Effector memory CD8-positive, alpha-beta T cell (primary cell): ENCODE results near the gene KCNJ4.

Experiments
- ATAC-seq: fragments of 150-1000 bp; cut with Tn5 transposase; replicated peaks from 2 replicates; pipeline ENCODE4 v1.10.0; 2021; ENCODE audit warnings: mild to moderate bottlenecking, moderate library complexity
- DNase-seq, 3 experiments: peaks; one replicate each; pipeline ENCODE4 v3.0.0; 2021
- H3K27ac Mint-ChIP-seq, 2 donors: one replicate each; pipeline ENCODE4 v1.8.0; 2022; ENCODE audit warnings: mild to moderate bottlenecking in 2 of 2, mixed read lengths in 2 of 2, moderate library complexity in 2 of 2
- H3K27me3 Mint-ChIP-seq, 2 donors: one replicate each; pipeline ENCODE4 v1.8.0; 2022; ENCODE audit warnings: mixed read lengths in 2 of 2
- H3K36me3 Mint-ChIP-seq: one replicate; pipeline ENCODE4 v1.8.0; 2022; ENCODE audit warnings: mild to moderate bottlenecking, moderate library complexity, mixed read lengths; ENCODE audit not compliant: insufficient read depth
- H3K4me1 Mint-ChIP-seq, 2 donors: one replicate each; pipeline ENCODE4 v1.8.0; 2022; ENCODE audit warnings: low read depth in 2 of 2, mixed read lengths in 2 of 2
- H3K4me3 Mint-ChIP-seq, 2 donors: one replicate each; pipeline ENCODE4 v1.8.0; 2022; ENCODE audit warnings: mild to moderate bottlenecking in 2 of 2, mixed read lengths in 2 of 2, moderate library complexity in 2 of 2
- H3K9me3 Mint-ChIP-seq, 2 donors: one replicate each; pipeline ENCODE4 v1.8.0; 2022; ENCODE audit warnings: mixed read lengths in 2 of 2
- total RNA-seq, 9 experiments: gene quantifications; one replicate each; lab custom pipeline; 2026; lab: John Stamatoyannopoulos, UW

KCNJ4 gene
- total RNA-seq = 0 to 0.12 (median 0) reads per million in 9 experiments

GRCh38 chr22:38455076-38455529, at the start of gene KCNJ4:
TSS of gene KCNJ4 (minus strand) at chr22:38455199. CDS start at chr22:38428132, 27,067 bp downstream.
- Mint-ChIP-seq H3K4me3 (peak within 1 kb of the TSS; percentile 76 to 77), H3K4me1 (peaks cover 5 to 12% of the 10 kb centered on the region in 2 donors), H3K9me3 (no peaks in the 10 kb centered on the region), H3K27ac (no peak within 1 kb of the TSS), H3K27me3 (peaks cover 62 to 89% of the 10 kb centered on the region in 2 donors), H3K36me3 (peaks cover 4% of the 10 kb centered on the region)
- DNase-seq (no peak), ATAC-seq (no peak)

DNA sequence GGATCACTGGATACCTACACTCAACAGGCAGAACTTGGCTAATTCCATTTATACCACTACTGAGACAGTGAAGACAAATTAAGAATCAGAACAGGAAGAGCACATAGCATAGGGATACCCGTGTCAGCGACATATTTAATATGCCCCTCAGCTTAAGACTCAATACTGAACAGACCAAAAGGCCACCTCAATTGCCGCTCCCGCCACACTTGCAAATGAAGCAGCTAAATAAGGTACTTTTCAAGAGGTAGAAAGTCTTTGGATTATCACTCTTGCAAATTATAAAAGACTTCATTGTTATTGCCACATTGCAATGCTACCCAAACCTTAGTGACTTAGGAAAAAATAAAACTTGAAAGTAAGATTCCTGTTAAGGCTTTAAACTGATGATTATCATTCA, 48.0 kb upstream of the KCNJ4 start:
- Mint-ChIP-seq H3K4me3 (peak overlapping the region; percentile 99 to 100), H3K4me1 (peaks cover 56 to 63% of the 10 kb centered on the region in 2 donors), H3K27me3 (no peaks in the 10 kb centered on the region), H3K27ac (peak overlapping the region; percentile 100), H3K9me3 (peaks cover under 1% of the 10 kb centered on the region in 2 donors), H3K36me3 (peaks cover 90% of the 10 kb centered on the region)
- ATAC-seq (no peak), DNase-seq (no peak)

DNA sequence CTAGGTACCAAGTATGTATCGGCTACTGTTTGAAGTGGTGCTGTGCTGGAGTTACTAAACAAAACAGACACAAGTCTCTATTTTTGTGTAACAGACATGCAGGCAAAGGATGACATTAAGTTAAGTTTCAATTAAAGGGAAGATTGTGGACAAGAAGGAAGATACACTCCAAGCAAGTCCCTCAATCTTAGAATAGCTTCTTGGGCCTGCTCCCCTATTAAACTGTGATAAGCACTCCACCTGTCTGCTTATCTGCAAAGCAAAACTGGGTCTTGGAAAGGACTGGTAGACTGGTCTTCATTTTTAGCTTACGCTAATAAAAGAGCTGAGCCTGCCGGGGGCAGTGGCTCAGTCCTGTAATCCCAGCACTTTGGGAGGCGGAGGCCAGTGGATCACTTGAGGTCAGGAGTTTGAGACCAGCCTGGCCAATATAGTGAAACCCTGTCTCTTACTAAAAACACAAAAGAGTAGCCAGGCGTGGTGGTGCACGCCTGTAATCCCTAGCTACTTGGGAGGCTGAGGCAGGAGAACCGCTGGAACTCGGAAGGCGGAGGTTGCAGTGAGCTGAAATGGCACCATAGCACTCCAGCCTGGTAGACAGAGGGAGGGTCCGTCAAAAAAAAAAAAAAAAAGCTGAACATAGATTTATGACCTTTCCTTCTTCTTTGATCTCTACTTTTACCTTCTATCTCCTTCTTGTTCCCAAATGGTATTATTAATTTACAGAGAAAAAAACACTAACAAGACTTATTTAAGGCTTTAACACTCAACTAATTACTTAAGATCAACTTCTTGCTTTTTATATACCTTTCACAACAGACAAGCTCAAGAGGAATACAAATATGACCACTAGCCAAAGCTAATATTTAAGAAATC, 47.0 kb upstream of the KCNJ4 start:
- ATAC-seq (no peak), DNase-seq (no peak)
- Mint-ChIP-seq H3K27ac (peak overlapping the region; percentile 55 to 100), H3K9me3 (no peaks in the 10 kb centered on the region), H3K4me3 (peak overlapping the region; percentile 99 to 100), H3K4me1 (peaks cover 51 to 66% of the 10 kb centered on the region in 2 donors), H3K27me3 (no peaks in the 10 kb centered on the region), H3K36me3 (peaks cover 94% of the 10 kb centered on the region)

DNA sequence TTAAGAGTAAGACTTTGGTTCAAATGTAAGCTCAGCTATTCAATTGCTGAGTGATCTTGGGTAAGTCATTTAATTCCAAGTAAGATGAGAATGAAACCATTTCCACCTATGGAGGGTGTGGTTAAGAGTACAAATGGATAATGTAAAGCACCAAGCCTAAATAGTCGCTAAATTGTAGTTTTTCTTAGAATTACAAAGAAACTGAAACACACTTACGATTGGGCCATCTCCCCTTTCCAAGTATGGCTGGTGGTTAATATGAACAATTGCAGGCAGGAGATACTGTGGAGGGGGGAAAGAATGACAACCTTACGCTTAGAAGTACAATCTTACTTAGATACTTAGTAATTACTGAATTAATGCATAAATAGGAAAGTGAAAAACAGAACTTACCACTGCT, 42.9 kb upstream of the KCNJ4 start:
- no peaks in the 10 kb centered on the region for H3K9me3 Mint-ChIP-seq
- peaks cover 33 to 60% of the 10 kb centered on the region in 2 donors for H3K4me1 Mint-ChIP-seq
- H3K27ac Mint-ChIP-seq = peak overlapping the region in 1 of 2 donors; percentile 90
- H3K36me3 Mint-ChIP-seq = peaks cover 97% of the 10 kb centered on the region
- H3K27me3 Mint-ChIP-seq = no peaks in the 10 kb centered on the region
- ATAC-seq (no peak), DNase-seq (no peak)
- no peak overlapping the region for H3K4me3 Mint-ChIP-seq

DNA sequence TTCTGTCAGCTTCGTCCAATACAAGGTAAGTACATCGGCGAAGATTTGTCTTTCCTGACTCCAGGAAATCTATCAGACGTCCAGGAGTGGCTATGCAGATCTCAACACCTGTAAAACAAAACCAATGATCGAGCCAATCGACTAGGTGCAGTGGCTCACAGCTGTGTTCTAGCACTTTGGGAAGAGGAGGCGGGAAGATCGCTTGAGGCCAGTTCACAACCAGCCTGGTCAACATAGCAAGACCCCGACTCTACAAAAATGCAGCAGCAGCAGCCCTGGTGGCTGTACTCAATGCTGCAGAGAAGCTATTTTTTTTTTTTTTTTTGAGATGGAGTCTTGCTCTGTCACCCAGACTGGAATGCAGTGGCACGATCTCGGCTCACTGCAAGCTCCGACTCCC, 39.9 kb upstream of the KCNJ4 start:
- no peak overlapping the region for H3K4me3 Mint-ChIP-seq
- H3K27me3 Mint-ChIP-seq = no peaks in the 10 kb centered on the region
- no peaks in the 10 kb centered on the region for H3K9me3 Mint-ChIP-seq
- DNase-seq (no peak), ATAC-seq (no peak)
- H3K27ac Mint-ChIP-seq = peak overlapping the region; percentile 20 to 49
- peaks cover 12 to 39% of the 10 kb centered on the region in 2 donors for H3K4me1 Mint-ChIP-seq
- peaks cover 100% of the 10 kb centered on the region for H3K36me3 Mint-ChIP-seq

GRCh38 chr22:38494498-38494897, 39.5 kb upstream of the KCNJ4 start:
- no peak overlapping the region for H3K4me3 Mint-ChIP-seq
- H3K27me3 Mint-ChIP-seq = no peaks in the 10 kb centered on the region
- peaks cover 100% of the 10 kb centered on the region for H3K36me3 Mint-ChIP-seq
- H3K27ac Mint-ChIP-seq = peak overlapping the region in 1 of 2 donors; percentile 20
- DNase-seq (no peak), ATAC-seq (peak; percentile 61)
- peaks cover 12 to 41% of the 10 kb centered on the region in 2 donors for H3K4me1 Mint-ChIP-seq
- no peaks in the 10 kb centered on the region for H3K9me3 Mint-ChIP-seq

GRCh38 chr22:38491707-38492348, 36.8 kb upstream of the KCNJ4 start:
- Mint-ChIP-seq H3K27me3 (no peaks in the 10 kb centered on the region), H3K4me3 (no peak overlapping the region), H3K4me1 (peaks cover 9 to 34% of the 10 kb centered on the region in 2 donors), H3K36me3 (peaks cover 100% of the 10 kb centered on the region), H3K9me3 (no peaks in the 10 kb centered on the region), H3K27ac (no peak overlapping the region)
- DNase-seq (no peak), ATAC-seq (no peak)

DNA sequence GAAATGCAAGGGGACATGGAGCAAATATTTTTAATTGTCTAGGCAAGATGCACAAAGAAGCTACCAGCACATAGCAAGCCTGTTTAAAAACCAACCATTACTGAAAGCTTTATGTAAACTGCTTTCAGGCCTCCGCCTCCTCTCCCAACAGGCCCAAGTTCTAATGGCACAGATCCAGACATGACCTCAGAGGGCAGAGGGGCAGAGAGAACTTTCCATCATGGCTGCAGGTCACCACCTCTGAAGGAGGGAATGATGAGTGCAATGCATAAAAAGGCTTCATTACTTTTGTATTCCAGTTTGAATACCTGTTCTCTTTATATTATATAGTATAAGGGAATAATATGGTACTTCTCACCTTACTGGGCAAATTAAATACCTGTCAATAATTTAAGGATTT, 35.9 kb upstream of the KCNJ4 start:
- peaks cover 9 to 38% of the 10 kb centered on the region in 2 donors for H3K4me1 Mint-ChIP-seq
- peak overlapping the region in 1 of 2 donors; percentile 59 for H3K27ac Mint-ChIP-seq

DNA sequence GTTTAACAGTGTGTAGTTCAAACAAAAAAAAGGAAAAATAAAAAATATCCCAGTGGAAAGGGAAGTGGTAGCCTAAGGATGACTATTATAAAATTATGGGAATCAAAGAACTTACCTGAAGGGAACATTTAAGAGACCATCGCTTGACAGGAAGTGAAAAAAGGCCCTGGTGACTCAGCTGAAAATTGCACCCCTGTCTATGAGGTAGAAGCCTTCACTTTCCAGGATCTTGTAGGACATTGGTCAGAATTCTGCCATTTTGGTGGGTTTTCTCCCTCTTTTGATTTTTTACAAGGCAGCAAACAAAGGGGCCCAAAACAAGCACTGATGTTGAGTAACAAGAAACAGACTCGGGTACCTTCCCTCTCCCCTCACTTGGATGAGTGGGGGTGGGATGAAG, 35.5 kb upstream of the KCNJ4 start:
- H3K36me3 Mint-ChIP-seq = peaks cover 100% of the 10 kb centered on the region
- H3K4me3 Mint-ChIP-seq = no peak overlapping the region
- no peaks in the 10 kb centered on the region for H3K9me3 Mint-ChIP-seq
- H3K27me3 Mint-ChIP-seq = no peaks in the 10 kb centered on the region
- no peak for DNase-seq
- ATAC-seq = no peak
- peak overlapping the region in 1 of 2 donors; percentile 59 for H3K27ac Mint-ChIP-seq
- peaks cover 9 to 38% of the 10 kb centered on the region in 2 donors for H3K4me1 Mint-ChIP-seq

More for the DNA sequence above, 35.9 kb upstream of the KCNJ4 start:
- DNase-seq (no peak), ATAC-seq (no peak)
- Mint-ChIP-seq H3K9me3 (no peaks in the 10 kb centered on the region), H3K36me3 (peaks cover 100% of the 10 kb centered on the region), H3K27me3 (no peaks in the 10 kb centered on the region), H3K4me3 (no peak overlapping the region)

DNA sequence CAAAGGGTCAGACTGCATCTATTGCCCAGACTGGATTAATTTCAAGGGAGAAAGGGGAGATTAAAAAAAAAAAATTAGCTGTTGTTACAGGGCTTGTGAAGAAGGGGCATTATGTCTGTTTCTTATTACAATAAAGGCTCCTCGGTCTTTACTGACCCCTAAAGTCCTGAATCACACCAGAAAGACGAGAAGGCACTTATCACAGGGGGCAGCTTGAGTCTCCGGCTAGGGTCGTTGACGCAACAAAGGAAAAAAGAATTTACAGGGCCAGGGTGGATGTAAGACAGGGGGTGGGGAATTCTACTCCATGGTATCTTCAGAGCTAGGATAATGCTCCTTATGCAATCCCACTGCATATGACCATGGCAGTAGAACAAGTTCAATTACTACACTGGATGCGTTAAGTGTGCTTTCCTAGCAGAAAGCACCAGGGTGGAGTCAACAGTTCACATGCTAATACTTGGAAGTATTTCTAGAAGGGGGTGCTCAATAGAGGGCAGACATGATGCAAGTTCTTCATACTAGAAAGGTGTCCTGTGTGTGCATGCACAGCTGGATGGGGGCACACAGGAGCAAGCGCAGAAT, 34.7 kb upstream of the KCNJ4 start:
- H3K9me3 Mint-ChIP-seq = no peaks in the 10 kb centered on the region
- H3K4me3 Mint-ChIP-seq = no peak overlapping the region
- peaks cover 99% of the 10 kb centered on the region for H3K36me3 Mint-ChIP-seq
- H3K27ac Mint-ChIP-seq = peak overlapping the region; percentile 59 to 70
- peaks cover 7 to 35% of the 10 kb centered on the region in 2 donors for H3K4me1 Mint-ChIP-seq
- DNase-seq (no peak), ATAC-seq (no peak)
- no peaks in the 10 kb centered on the region for H3K27me3 Mint-ChIP-seq

DNA sequence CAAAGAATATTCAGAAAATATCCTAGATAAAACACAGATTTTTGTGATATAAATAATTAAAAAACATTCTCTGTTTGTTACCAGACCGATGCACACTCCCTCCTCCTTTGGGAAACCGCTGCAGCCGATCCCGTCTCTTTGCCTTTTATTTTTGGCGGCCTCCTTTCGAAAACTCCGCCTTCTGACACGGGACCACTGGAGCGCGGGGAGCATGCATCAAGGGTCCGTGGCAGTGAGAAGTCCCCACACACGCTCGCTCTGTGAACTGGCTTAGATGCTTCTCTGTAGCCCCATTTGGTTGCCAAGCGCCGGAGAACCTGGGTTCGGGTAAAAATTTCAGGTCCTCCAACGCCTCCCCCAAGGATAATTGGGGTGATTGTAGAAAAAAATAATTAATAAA, 34.1 kb upstream of the KCNJ4 start:
- no peaks in the 10 kb centered on the region for H3K27me3 Mint-ChIP-seq
- DNase-seq (no peak), ATAC-seq (no peak)
- H3K4me1 Mint-ChIP-seq = peaks cover 9 to 33% of the 10 kb centered on the region in 2 donors
- H3K36me3 Mint-ChIP-seq = peaks cover 99% of the 10 kb centered on the region
- no peaks in the 10 kb centered on the region for H3K9me3 Mint-ChIP-seq
- peak overlapping the region; percentile 59 to 70 for H3K27ac Mint-ChIP-seq
- H3K4me3 Mint-ChIP-seq = no peak overlapping the region

DNA sequence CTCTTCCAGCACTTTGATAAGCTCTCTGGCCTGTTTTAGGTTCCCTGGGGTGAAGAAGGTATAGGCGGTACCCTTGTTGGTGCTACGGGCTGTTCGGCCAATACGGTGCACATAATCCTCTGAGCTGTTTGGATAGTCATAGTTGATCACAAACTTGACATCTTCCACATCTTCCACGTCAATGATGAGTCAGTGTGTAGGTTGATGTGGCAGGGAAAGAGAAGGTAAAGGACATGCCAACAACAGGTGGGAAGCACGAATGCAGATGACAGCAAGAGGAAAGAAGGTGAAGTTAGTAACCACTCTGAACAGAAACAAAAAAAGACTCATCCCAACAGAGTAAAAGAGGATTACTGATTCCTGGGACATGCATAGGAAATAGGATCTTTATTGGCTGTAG, 32.9 kb upstream of the KCNJ4 start:
- ATAC-seq = no peak
- Mint-ChIP-seq H3K27ac (peak overlapping the region; percentile 46 to 74), H3K4me1 (peaks cover 9 to 33% of the 10 kb centered on the region in 2 donors)

DNA sequence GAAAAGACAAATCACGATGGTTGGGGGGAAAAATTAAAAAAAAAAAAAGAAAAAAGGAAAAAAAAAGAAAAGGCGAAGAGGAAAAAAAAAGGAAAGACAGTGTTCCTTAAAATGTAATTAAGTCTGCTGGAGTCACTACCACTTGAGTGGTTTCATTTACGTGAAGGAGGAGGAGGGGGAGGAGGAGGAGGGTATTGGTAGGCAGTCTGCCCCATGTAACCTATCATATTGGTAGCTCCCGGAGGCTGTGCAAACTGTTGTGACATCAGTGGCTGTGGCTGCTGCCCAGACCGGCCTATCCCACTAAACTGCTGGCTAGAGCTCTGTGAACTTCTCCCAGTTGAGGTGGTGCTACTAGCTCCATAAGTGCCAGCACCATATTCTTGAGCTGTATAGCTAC, 30.8 kb upstream of the KCNJ4 start:
- ATAC-seq (peak; percentile 31), DNase-seq (no peak)
- no peaks in the 10 kb centered on the region for H3K27me3 Mint-ChIP-seq
- H3K9me3 Mint-ChIP-seq = no peaks in the 10 kb centered on the region
- H3K4me3 Mint-ChIP-seq = peak overlapping the region in 1 of 2 donors; percentile 5
- peaks cover 95% of the 10 kb centered on the region for H3K36me3 Mint-ChIP-seq
- H3K4me1 Mint-ChIP-seq = peaks cover 11 to 38% of the 10 kb centered on the region in 2 donors
- peak overlapping the region in 1 of 2 donors; percentile 16 for H3K27ac Mint-ChIP-seq

More for the DNA sequence above, 32.9 kb upstream of the KCNJ4 start:
- H3K9me3 Mint-ChIP-seq = no peaks in the 10 kb centered on the region
- H3K27me3 Mint-ChIP-seq = no peaks in the 10 kb centered on the region
- no peak for DNase-seq
- H3K4me3 Mint-ChIP-seq = no peak overlapping the region
- H3K36me3 Mint-ChIP-seq = peaks cover 97% of the 10 kb centered on the region
